ENCODE measurements around the gene PRKCE. TPM values are rescaled to one million over a fixed set of nuclear protein-coding genes. Genes with fewer than 3 reads are reported as not detected.

Gene PRKCE
- total and polyA plus RNA-seq, 2 donors: 3.2 to 3.3 TPM

DNA sequence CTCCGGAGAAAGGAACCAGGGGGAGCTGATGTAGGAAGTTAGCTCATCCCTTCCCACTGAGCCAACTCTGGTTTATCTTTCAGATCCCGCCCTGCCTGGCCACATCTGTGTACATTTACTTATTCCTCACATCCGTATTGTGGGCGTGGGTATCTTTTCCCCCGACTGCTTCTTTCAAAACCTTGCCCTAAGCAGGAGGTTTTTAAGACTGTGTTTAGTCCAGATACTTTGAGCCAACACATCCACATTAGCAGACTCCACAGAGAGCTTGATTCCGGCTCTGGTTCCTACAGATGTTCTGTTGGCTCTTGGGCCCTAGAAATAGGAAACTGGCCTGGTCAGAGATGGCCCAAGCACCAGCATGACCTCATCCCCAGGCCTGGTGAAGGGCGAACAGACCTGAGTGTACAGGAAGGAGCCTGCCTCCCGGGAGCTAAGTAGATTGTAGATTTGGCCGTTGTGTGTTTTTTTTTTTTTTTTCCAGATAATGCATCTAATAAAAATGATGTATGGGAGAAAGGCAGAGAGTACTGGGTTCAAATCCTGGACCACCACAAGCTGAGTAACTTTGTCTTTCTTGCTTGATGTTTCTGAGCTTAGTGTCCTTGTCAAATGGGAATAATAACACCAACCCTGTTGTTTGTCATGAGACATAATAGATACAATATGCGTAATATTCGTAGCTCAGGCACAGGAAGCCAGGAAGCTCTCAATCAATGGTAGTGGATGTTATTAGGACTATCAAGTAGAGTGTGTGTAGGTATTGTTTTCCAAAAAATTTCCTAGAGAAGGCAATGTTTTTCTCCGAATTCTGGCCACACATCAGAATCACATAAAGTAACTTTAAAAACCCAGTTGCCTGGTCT is 92.3 kb downstream of the PRKCE start:
- H3K27me3 ChIP-seq (ENCODE audit: control insufficient read depth in 2 of 2, insufficient read depth in 1 of 2, low read length in 1 of 2): no peaks in the 10 kb centered on the region
- 90% methylated on average over 12 of the region's 12 CpGs for WGBS
- no peak overlapping the region for H3K27ac ChIP-seq (ENCODE audit: low read depth in 1 of 2, low read length in 1 of 2)

DNA sequence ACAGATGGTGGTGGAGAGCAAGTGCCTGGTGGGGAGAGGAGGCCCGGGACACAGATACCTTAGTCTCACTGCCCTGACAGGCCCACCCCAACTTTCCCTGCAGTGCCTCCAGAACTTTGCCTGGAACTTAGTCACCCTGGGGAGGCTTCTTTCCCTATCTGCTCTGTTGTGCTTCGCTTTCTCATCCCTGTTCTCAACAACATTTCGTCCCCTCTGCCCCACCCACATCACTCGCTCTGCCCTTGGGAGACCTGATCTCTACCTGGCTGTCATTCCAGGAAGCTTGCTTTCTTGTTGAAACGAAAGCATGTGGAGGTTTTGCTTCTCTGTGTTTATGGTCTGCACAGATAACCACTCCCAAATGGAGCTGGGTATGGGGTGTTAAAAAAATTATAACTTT is 93.8 kb downstream of the PRKCE start:
- Histone ChIP-seq H3K9me3 (ENCODE audit: control insufficient read depth in 2 of 2, insufficient read depth in 1 of 2, low read length in 1 of 2) (no peaks in the 10 kb centered on the region), H3K4me3 (ENCODE audit: low read length in 2 of 2) (no peak overlapping the region), H3K4me1 (ENCODE audit: control insufficient read depth in 2 of 2, insufficient read depth in 2 of 2, low read length in 2 of 2) (no peaks in the 10 kb centered on the region), H3K27ac (ENCODE audit: low read depth in 1 of 2, low read length in 1 of 2) (peak overlapping the region in 1 of 2 donors; percentile 8), H3K36me3 (ENCODE audit: control insufficient read depth in 2 of 2, insufficient read depth in 2 of 2, low read length in 1 of 2) (no peaks in the 10 kb centered on the region), H3K27me3 (ENCODE audit: control insufficient read depth in 2 of 2, insufficient read depth in 1 of 2, low read length in 1 of 2) (no peaks in the 10 kb centered on the region)
- no peak for DNase-seq (ENCODE audit: low read depth in 6 of 9, low spot score in 9 of 9)
- WGBS: 88% methylated on average over 5 of the region's 5 CpGs

More for the DNA sequence above, 92.3 kb downstream of the PRKCE start:
- DNase-seq (ENCODE audit: low read depth in 6 of 9, low spot score in 9 of 9): no peak
- no peaks in the 10 kb centered on the region for H3K4me1 ChIP-seq (ENCODE audit: control insufficient read depth in 2 of 2, insufficient read depth in 2 of 2, low read length in 2 of 2)
- no peaks in the 10 kb centered on the region for H3K36me3 ChIP-seq (ENCODE audit: control insufficient read depth in 2 of 2, insufficient read depth in 2 of 2, low read length in 1 of 2)
- no peaks in the 10 kb centered on the region for H3K9me3 ChIP-seq (ENCODE audit: control insufficient read depth in 2 of 2, insufficient read depth in 1 of 2, low read length in 1 of 2)
- no peak overlapping the region for H3K4me3 ChIP-seq (ENCODE audit: low read length in 2 of 2)

DNA sequence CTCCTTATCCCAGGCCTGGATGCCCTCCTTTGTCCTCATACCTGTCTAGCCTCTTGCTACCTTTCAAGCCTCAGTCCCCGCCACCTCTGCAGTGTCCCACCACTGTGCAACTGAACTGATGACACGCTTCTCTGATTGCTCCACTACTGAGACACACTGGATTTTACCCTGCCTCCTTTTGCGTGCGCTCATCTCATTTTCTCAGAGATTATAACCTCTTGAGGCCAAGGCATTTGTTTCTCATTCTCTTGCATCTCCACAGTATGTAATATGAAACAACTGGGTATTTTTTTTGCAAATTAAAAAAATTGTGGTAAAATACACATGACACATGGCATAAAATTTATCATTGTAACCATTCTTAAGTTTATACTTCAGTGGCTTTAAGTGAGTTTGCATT is 95.4 kb downstream of the PRKCE start:
- no peaks in the 10 kb centered on the region for H3K27me3 ChIP-seq (ENCODE audit: control insufficient read depth in 2 of 2, insufficient read depth in 1 of 2, low read length in 1 of 2)
- no peak overlapping the region for H3K4me3 ChIP-seq (ENCODE audit: low read length in 2 of 2)
- H3K4me1 ChIP-seq (ENCODE audit: control insufficient read depth in 2 of 2, insufficient read depth in 2 of 2, low read length in 2 of 2): no peaks in the 10 kb centered on the region
- no peaks in the 10 kb centered on the region for H3K9me3 ChIP-seq (ENCODE audit: control insufficient read depth in 2 of 2, insufficient read depth in 1 of 2, low read length in 1 of 2)
- WGBS: 99% methylated on average over 4 of the region's 4 CpGs
- no peak for DNase-seq (ENCODE audit: low read depth in 6 of 9, low spot score in 9 of 9)
- H3K27ac ChIP-seq (ENCODE audit: low read depth in 1 of 2, low read length in 1 of 2): no peak overlapping the region
- H3K36me3 ChIP-seq (ENCODE audit: control insufficient read depth in 2 of 2, insufficient read depth in 2 of 2, low read length in 1 of 2): no peaks in the 10 kb centered on the region

DNA sequence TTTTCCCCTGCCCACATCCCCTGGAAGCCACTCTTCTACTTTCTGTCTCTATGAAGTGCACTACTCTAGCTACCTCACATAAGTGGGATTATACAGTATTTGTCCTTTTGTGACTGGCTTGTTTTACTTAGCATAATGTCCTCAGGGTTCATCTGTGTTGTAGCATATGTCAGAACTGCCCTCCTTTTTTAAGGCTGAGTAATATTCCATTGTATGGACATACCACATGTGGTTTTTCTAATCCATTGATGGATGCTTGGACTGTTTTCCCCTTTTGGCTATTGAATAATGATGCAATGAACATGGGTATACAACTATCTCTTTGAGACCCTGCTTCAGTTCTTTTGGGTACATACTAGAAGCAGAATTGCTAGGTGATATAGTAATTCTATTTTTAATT is 95.9 kb downstream of the PRKCE start:
- Histone ChIP-seq H3K27ac (ENCODE audit: low read depth in 1 of 2, low read length in 1 of 2) (no peak overlapping the region), H3K9me3 (ENCODE audit: control insufficient read depth in 2 of 2, insufficient read depth in 1 of 2, low read length in 1 of 2) (no peaks in the 10 kb centered on the region)

DNA sequence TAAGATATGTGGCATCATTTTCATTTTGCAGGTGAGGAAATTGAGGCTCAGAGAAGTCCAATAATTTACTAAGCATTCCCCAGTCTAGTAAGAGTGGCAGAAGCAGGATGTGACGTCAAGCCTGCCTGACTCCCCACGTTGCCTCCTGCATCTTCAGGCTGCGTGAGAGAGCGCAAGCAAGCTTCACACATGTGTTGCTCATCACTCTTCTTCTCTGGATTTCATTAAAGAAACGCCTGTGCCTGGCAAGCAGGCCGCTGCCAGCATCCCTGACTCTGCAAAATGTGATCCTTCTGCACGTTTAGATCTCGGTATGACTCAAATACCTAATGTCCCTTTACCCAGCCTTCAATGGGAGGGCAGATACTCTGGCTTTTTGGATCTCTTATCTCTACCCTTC is 96.8 kb downstream of the PRKCE start:
- WGBS: 91% methylated on average over 8 of the region's 8 CpGs
- DNase-seq (ENCODE audit: low read depth in 6 of 9, low spot score in 9 of 9): no peak
- H3K36me3 ChIP-seq (ENCODE audit: control insufficient read depth in 2 of 2, insufficient read depth in 2 of 2, low read length in 1 of 2): no peaks in the 10 kb centered on the region
- H3K9me3 ChIP-seq (ENCODE audit: control insufficient read depth in 2 of 2, insufficient read depth in 1 of 2, low read length in 1 of 2): no peaks in the 10 kb centered on the region
- H3K4me1 ChIP-seq (ENCODE audit: control insufficient read depth in 2 of 2, insufficient read depth in 2 of 2, low read length in 2 of 2): no peaks in the 10 kb centered on the region
- H3K4me3 ChIP-seq (ENCODE audit: low read length in 2 of 2): no peak overlapping the region
- no peaks in the 10 kb centered on the region for H3K27me3 ChIP-seq (ENCODE audit: control insufficient read depth in 2 of 2, insufficient read depth in 1 of 2, low read length in 1 of 2)
- H3K27ac ChIP-seq (ENCODE audit: low read depth in 1 of 2, low read length in 1 of 2): no peak overlapping the region

More for the DNA sequence above, 95.9 kb downstream of the PRKCE start:
- Histone ChIP-seq H3K36me3 (ENCODE audit: control insufficient read depth in 2 of 2, insufficient read depth in 2 of 2, low read length in 1 of 2) (no peaks in the 10 kb centered on the region), H3K4me3 (ENCODE audit: low read length in 2 of 2) (no peak overlapping the region), H3K27me3 (ENCODE audit: control insufficient read depth in 2 of 2, insufficient read depth in 1 of 2, low read length in 1 of 2) (no peaks in the 10 kb centered on the region), H3K4me1 (ENCODE audit: control insufficient read depth in 2 of 2, insufficient read depth in 2 of 2, low read length in 2 of 2) (no peaks in the 10 kb centered on the region)
- DNase-seq (ENCODE audit: low read depth in 6 of 9, low spot score in 9 of 9): no peak

DNA sequence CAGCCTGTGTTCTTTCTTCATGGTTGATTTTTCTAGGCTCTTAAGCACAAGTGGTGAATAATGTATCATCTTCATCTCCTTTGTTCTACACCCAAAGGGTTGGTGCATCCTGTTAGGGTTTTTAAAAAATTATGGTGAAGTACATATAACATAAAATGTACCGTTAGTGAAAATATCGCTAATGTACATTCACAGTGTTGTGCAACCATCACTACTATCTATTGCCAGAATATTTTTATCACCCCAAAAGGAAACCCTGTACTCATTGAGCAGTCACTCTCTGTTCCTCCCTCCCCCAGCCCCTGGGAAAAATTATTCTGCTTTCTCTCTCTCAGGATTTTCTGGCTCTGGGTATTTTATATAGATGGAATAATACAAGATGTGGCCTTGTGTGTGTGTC is 98.5 kb downstream of the PRKCE start:
- no peak for DNase-seq (ENCODE audit: low read depth in 6 of 9, low spot score in 9 of 9)
- H3K27me3 ChIP-seq (ENCODE audit: control insufficient read depth in 2 of 2, insufficient read depth in 1 of 2, low read length in 1 of 2): no peaks in the 10 kb centered on the region
- H3K4me1 ChIP-seq (ENCODE audit: control insufficient read depth in 2 of 2, insufficient read depth in 2 of 2, low read length in 2 of 2): peaks cover 0 to 12% of the 10 kb centered on the region in 2 donors
- WGBS: 95% methylated on average over 2 of the region's 2 CpGs
- no peaks in the 10 kb centered on the region for H3K9me3 ChIP-seq (ENCODE audit: control insufficient read depth in 2 of 2, insufficient read depth in 1 of 2, low read length in 1 of 2)
- no peaks in the 10 kb centered on the region for H3K36me3 ChIP-seq (ENCODE audit: control insufficient read depth in 2 of 2, insufficient read depth in 2 of 2, low read length in 1 of 2)
- H3K27ac ChIP-seq (ENCODE audit: low read depth in 1 of 2, low read length in 1 of 2): no peak overlapping the region
- no peak overlapping the region for H3K4me3 ChIP-seq (ENCODE audit: low read length in 2 of 2)

DNA sequence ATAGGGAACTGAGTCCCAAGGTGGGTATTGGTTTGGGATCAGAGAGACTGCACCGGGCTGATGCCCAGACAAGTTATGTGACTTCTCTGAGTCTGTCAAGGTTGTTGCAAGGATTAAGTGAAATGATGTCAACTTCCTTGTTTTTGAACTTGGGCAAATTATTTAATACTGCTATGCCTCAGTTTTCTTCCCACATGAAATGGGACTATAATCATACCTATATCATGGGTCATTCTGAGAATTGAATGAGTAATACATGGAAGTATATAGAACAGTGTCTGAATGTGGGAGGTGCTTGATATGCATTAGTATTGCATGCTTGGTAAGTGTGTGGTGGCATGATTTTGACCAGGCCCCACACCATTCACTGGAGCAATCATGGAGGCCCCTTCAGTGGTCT is 99.0 kb downstream of the PRKCE start:
- Histone ChIP-seq H3K36me3 (ENCODE audit: control insufficient read depth in 2 of 2, insufficient read depth in 2 of 2, low read length in 1 of 2) (no peaks in the 10 kb centered on the region), H3K27ac (ENCODE audit: low read depth in 1 of 2, low read length in 1 of 2) (no peak overlapping the region), H3K4me1 (ENCODE audit: control insufficient read depth in 2 of 2, insufficient read depth in 2 of 2, low read length in 2 of 2) (peaks cover 0 to 12% of the 10 kb centered on the region in 2 donors), H3K27me3 (ENCODE audit: control insufficient read depth in 2 of 2, insufficient read depth in 1 of 2, low read length in 1 of 2) (no peaks in the 10 kb centered on the region), H3K4me3 (ENCODE audit: low read length in 2 of 2) (no peak overlapping the region), H3K9me3 (ENCODE audit: control insufficient read depth in 2 of 2, insufficient read depth in 1 of 2, low read length in 1 of 2) (no peaks in the 10 kb centered on the region)
- DNase-seq (ENCODE audit: low read depth in 6 of 9, low spot score in 9 of 9): no peak
- 96% methylated on average over 1 of the region's 1 CpG for WGBS

DNA sequence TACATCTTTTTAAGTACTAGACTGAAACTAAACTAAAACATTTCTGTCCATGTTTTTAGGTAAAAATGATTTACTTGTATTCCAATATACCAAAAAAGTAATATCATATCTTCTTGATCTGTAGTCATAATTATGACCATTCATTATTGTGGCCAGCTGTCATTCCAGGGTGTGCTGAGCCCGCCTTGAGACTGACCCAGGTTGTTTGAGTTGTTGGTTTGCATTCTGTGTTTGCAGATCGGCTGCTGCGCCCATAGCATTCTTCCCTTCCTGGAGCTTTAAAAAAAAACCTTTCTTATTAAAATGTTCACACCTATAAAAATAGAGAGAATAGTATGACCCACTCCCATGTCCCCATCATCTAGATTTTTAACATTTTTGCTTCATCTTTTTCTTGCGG is 101.9 kb downstream of the PRKCE start:
- WGBS: 97% methylated on average over 4 of the region's 4 CpGs
- H3K9me3 ChIP-seq (ENCODE audit: control insufficient read depth in 2 of 2, insufficient read depth in 1 of 2, low read length in 1 of 2): no peaks in the 10 kb centered on the region
- no peak for DNase-seq (ENCODE audit: low read depth in 6 of 9, low spot score in 9 of 9)

DNA sequence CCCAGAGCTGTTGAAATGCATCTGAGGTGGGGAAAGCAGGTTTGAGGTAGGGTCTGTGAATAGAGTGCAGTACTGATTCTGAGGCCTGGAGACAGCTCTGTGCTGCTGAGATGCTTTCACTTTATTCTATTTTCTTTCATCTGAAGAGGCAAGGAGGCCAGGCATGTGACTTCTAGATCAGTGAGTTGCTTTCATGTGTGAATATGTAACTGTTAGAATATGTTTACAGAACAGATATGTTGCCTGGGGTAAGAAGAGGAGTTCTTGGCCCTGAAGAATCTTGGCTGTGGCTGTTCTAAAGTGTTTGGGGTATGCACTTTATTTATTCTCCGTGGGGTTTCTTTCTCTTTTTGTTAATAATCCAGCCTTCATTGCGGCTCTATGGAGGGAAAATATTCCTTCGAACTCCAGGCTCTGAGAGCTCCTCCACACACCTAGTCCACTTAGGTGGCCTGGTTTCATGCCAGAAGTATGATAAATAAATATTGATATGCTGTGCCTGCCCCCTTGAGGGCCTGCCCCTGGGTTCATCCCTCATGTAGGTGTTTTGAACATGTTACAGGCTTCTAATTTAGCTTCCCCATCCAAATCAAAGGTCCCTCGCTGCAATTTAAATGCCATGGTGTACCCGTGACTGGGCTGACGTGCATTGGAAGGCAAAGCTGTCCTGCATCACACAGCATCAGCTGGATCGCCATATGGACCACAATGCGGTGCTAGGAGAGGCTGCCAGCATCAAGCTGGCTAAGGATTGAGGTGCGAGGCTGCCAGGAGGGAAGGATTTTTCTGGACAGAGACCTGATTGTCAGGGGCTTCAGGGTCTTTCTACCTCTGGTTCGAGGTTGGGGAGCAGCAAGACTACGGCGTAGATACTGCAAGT is 102.9 kb downstream of the PRKCE start:
- Histone ChIP-seq H3K9me3 (ENCODE audit: control insufficient read depth in 2 of 2, insufficient read depth in 1 of 2, low read length in 1 of 2) (no peaks in the 10 kb centered on the region), H3K27me3 (ENCODE audit: control insufficient read depth in 2 of 2, insufficient read depth in 1 of 2, low read length in 1 of 2) (no peaks in the 10 kb centered on the region), H3K4me1 (ENCODE audit: control insufficient read depth in 2 of 2, insufficient read depth in 2 of 2, low read length in 2 of 2) (peaks cover 0 to 15% of the 10 kb centered on the region in 2 donors), H3K36me3 (ENCODE audit: control insufficient read depth in 2 of 2, insufficient read depth in 2 of 2, low read length in 1 of 2) (no peaks in the 10 kb centered on the region), H3K4me3 (ENCODE audit: low read length in 2 of 2) (no peak overlapping the region), H3K27ac (ENCODE audit: low read depth in 1 of 2, low read length in 1 of 2) (peak overlapping the region in 1 of 2 donors; percentile 38)
- peak in 7 of 9 donors; percentile 28 to 76 (median 44) for DNase-seq (ENCODE audit: low read depth in 6 of 9, low spot score in 9 of 9)
- 96% methylated on average over 12 of the region's 12 CpGs for WGBS

More for the DNA sequence above, 101.9 kb downstream of the PRKCE start:
- Histone ChIP-seq H3K27me3 (ENCODE audit: control insufficient read depth in 2 of 2, insufficient read depth in 1 of 2, low read length in 1 of 2) (no peaks in the 10 kb centered on the region), H3K4me3 (ENCODE audit: low read length in 2 of 2) (no peak overlapping the region), H3K27ac (ENCODE audit: low read depth in 1 of 2, low read length in 1 of 2) (no peak overlapping the region), H3K4me1 (ENCODE audit: control insufficient read depth in 2 of 2, insufficient read depth in 2 of 2, low read length in 2 of 2) (peaks cover 0 to 12% of the 10 kb centered on the region in 2 donors), H3K36me3 (ENCODE audit: control insufficient read depth in 2 of 2, insufficient read depth in 2 of 2, low read length in 1 of 2) (no peaks in the 10 kb centered on the region)
